Smooth muscle cell (in vitro differentiated cells): ENCODE measurements around the gene SDHB. TPM values are rescaled to one million over a fixed set of nuclear protein-coding genes. Genes with fewer than 3 reads are reported as not detected.

ENCODE experiments used
- DNase-seq: peaks from one replicate; lab custom pipeline; 2025; ENCODE audit not compliant: unreplicated experiment; lab: John Stamatoyannopoulos, UW
- H2AFZ ChIP-seq: fragments of 200-600 bp; sonication (generic); 2 replicates; pipeline ENCODE4 v1.6.0; 2016; ENCODE audit warnings: antibody characterized with exemption, low read depth, mild to moderate bottlenecking
- H3F3A ChIP-seq: fragments of 200-600 bp; sonication (generic); 2 replicates; pipeline ENCODE4 v1.6.0; 2017; ENCODE audit warnings: antibody characterized with exemption, low read depth
- H3K27ac ChIP-seq: fragments of 200-600 bp; sonication (generic); 2 replicates; pipeline ENCODE4 v1.5.1; 2016; ENCODE audit warnings: low read depth, mild to moderate bottlenecking
- H3K27me3 ChIP-seq: fragments of 200-600 bp; sonication (generic); 2 replicates; pipeline ENCODE4 v1.6.1; 2016; ENCODE audit warnings: low read depth, mild to moderate bottlenecking
- H3K36me3 ChIP-seq: fragments of 200-600 bp; sonication (generic); 2 replicates; pipeline ENCODE4 v1.5.1; 2016; ENCODE audit warnings: low read depth
- H3K4me1 ChIP-seq: fragments of 200-600 bp; sonication (generic); 2 replicates; pipeline ENCODE4 v1.5.1; 2016; ENCODE audit warnings: low read depth
- H3K4me2 ChIP-seq: fragments of 200-600 bp; sonication (generic); 2 replicates; pipeline ENCODE4 v1.6.0; 2016; ENCODE audit warnings: mild to moderate bottlenecking
- H3K4me3 ChIP-seq: fragments of 200-600 bp; sonication (generic); 2 replicates; pipeline ENCODE4 v1.5.1; 2016; ENCODE audit warnings: mild to moderate bottlenecking
- H3K79me2 ChIP-seq: fragments of 200-600 bp; sonication (generic); 2 replicates; pipeline ENCODE4 v1.6.0; 2016; ENCODE audit warnings: low read depth, mild to moderate bottlenecking
- H3K9ac ChIP-seq: fragments of 200-600 bp; sonication (generic); 2 replicates; pipeline ENCODE4 v1.6.0; 2016; ENCODE audit warnings: low read depth
- H3K9me3 ChIP-seq: fragments of 200-600 bp; sonication (generic); replicated peaks from 2 replicates; pipeline ENCODE4 v1.5.1; 2016; ENCODE audit warnings: low read depth
- H4K20me1 ChIP-seq: fragments of 200-600 bp; sonication (generic); 2 replicates; pipeline ENCODE4 v1.6.0; 2016; ENCODE audit warnings: low read depth
- CTCF ChIP-seq: fragments of 200-600 bp; sonication (generic); IDR thresholded peaks from 2 replicates; pipeline ENCODE4 v1.5.1; 2017; ENCODE audit warnings: borderline replicate concordance, mild to moderate bottlenecking, antibody characterized with exemption; ENCODE audit not compliant: insufficient read depth, poor library complexity, severe bottlenecking
- WGBS: methylation state at CpG from one replicate; pipeline ENCODE4 v1.1.7; 2016; ENCODE audit warnings: low lambda C conversion rate; 5-methylcytosine and 5-hydroxymethylcytosine counted together
- polyA plus RNA-seq: library from polyadenylated mRNA; unstranded; fragments of >200 nt; fragmentation: Nextera tagmentation; extraction: Ambion mirVana; gene quantifications from 2 replicates; pipeline ENCODE4 v1.2.1, GENCODE V29; 2016
- total RNA-seq: library from RNA; depleted of rRNA; stranded (reverse); fragments of >200 nt; gene quantifications from 2 replicates; pipeline ENCODE4 v1.2.3, GENCODE V29; 2014

Gene SDHB
- total and polyA plus RNA-seq, 2 experiments from 2014 or later: 123 to 174 TPM

- Histone ChIP-seq H3K9ac (no peak overlapping the region), H3K79me2 (no peaks in the 10 kb centered on the region), H3K9me3 (no peaks in the 10 kb centered on the region), H3K27ac (no peak overlapping the region), H3K27me3 (no peaks in the 10 kb centered on the region), H3K36me3 (no peaks in the 10 kb centered on the region), H4K20me1 (no peaks in the 10 kb centered on the region), H3K4me3 (no peak overlapping the region), H3F3A (no peaks in the 10 kb centered on the region), H3K4me2 (no peak overlapping the region), H2AFZ (no peak overlapping the region), H3K4me1 (no peaks in the 10 kb centered on the region)
- 84% methylated on average over 10 of the region's 10 CpGs for WGBS
- no peak for DNase-seq
- no peak for TF ChIP-seq CTCF
Observed at GRCh38 chr1:17084787-17085186, 31.0 kb upstream of the SDHB start.

DNA sequence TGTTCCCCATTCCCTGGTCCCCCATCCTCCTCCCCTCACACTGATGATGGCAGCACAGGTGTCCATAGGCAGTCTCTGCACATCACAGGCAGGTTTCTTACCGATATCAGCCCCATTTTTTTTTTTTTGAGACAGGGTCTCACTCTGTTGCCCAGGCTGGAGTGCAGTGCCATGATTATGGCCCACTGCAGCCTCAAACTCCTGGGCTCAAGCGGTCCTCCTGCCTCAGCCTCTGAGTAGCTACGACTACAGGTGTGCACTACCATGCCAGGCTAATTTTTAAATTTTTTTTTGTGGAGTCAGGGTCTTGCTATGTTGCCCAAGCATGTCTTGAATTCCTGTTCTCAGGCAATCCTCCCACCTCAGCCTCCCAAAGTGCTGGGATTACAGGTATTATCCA, 28.9 kb upstream of the SDHB start:
- Histone ChIP-seq H3K4me2 (no peak overlapping the region), H3F3A (no peaks in the 10 kb centered on the region), H3K4me3 (no peak overlapping the region), H3K27ac (no peak overlapping the region), H3K9me3 (no peaks in the 10 kb centered on the region), H4K20me1 (no peaks in the 10 kb centered on the region), H3K9ac (no peak overlapping the region), H3K79me2 (no peaks in the 10 kb centered on the region), H3K27me3 (no peaks in the 10 kb centered on the region), H2AFZ (no peak overlapping the region), H3K4me1 (no peaks in the 10 kb centered on the region), H3K36me3 (no peaks in the 10 kb centered on the region)
- 89% methylated on average over 3 of the region's 3 CpGs for WGBS
- no peak for TF ChIP-seq CTCF
- DNase-seq: no peak

- Histone ChIP-seq H3K4me2 (no peak overlapping the region), H3K4me3 (no peak overlapping the region), H3K27ac (no peak overlapping the region), H3K27me3 (no peaks in the 10 kb centered on the region), H3K79me2 (no peaks in the 10 kb centered on the region), H3K36me3 (no peaks in the 10 kb centered on the region), H2AFZ (no peak overlapping the region), H3F3A (no peaks in the 10 kb centered on the region), H4K20me1 (no peaks in the 10 kb centered on the region), H3K9me3 (no peaks in the 10 kb centered on the region), H3K9ac (no peak overlapping the region), H3K4me1 (no peaks in the 10 kb centered on the region)
- no peak for TF ChIP-seq CTCF
- DNase-seq: no peak
- WGBS: 88% methylated on average over 2 of the region's 2 CpGs
Observed at GRCh38 chr1:17081439-17081838, 27.6 kb upstream of the SDHB start.

DNA sequence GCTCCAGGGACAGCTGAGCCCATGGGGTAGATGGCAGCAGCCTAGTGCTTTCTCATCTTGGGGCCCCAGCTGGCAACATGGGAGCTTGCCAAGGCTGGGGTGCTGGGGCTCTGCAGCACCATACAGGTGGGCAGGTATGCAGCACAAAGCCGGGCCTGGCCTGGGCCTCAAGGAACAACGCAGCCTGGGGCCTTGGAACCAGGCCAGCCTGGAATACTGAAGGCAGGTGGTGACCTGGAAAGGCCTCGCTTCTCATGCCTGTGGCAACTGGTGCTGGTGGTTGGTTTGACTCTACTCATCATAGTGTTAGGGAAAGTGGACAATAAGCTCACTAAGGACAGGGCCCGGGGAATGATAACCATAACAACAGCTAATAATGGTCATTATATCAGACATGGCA, 27.0 kb upstream of the SDHB start:
- TF ChIP-seq CTCF: no peak
- Histone ChIP-seq H4K20me1 (no peaks in the 10 kb centered on the region), H2AFZ (no peak overlapping the region), H3K9me3 (no peaks in the 10 kb centered on the region), H3K79me2 (no peaks in the 10 kb centered on the region), H3K27ac (no peak overlapping the region), H3K27me3 (no peaks in the 10 kb centered on the region), H3F3A (no peaks in the 10 kb centered on the region), H3K4me2 (no peak overlapping the region), H3K4me1 (no peaks in the 10 kb centered on the region), H3K4me3 (no peak overlapping the region), H3K9ac (no peak overlapping the region), H3K36me3 (no peaks in the 10 kb centered on the region)
- no peak for DNase-seq
- WGBS: 86% methylated on average over 4 of the region's 4 CpGs
